ENCODE results near the gene KCNH6. TPM values are rescaled to one million over a fixed set of nuclear protein-coding genes. Genes with fewer than 3 reads are reported as not detected.

The KCNH6 gene
- polyA plus RNA-seq, 3 donors, result 2.5 to 3.7 (median 2.5) TPM

GRCh38 chr17:63511331-63511730 lies 11.8 kb upstream of the KCNH6 start:
- no peak for DNase-seq

- DNase-seq, result no peak
Measured at GRCh38 chr17:63512388-63512787, 10.8 kb upstream of the KCNH6 start.

DNA sequence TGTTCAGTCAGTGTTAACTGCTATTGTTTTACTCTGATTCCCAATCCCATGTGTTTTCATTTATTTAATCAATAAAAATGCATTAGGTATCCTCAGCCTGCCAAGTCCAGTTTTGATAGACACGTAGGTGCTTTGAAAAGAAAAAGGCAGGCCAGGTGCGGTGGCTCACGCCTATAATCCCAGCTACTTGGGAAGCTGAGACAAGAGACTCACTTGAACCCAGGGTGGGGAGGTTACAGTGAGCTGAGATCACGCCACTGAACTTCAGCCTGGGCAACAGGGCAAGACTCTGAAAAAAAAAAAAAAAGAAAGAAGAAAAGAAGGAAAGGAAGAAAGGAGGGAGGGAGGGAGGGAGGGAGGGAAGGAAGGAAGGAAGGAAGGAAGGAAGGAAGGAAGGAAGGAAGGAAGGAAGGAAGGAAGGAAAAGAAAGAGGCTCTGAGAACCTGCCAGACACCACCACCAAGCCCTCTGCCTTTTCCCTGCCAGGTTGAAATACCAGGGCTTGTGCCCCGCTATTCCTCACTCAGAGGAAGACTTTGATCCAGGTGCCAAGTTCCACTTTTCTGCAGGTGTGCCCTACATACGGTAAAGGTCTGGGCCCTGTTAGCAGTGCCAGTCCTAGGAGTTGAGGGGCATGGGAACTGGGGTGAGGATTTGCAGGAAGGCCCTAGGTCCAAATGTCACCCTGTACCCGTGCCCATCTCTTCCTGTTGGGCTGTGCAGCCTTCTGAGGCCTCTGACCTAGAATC lies 10.1 kb upstream of the KCNH6 start:
- DNase-seq, result no peak

- no peak for DNase-seq
Measured at GRCh38 chr17:63514477-63514876, 8.7 kb upstream of the KCNH6 start.

- no peak for DNase-seq
Measured at GRCh38 chr17:63514974-63515373, 8.2 kb upstream of the KCNH6 start.

DNA sequence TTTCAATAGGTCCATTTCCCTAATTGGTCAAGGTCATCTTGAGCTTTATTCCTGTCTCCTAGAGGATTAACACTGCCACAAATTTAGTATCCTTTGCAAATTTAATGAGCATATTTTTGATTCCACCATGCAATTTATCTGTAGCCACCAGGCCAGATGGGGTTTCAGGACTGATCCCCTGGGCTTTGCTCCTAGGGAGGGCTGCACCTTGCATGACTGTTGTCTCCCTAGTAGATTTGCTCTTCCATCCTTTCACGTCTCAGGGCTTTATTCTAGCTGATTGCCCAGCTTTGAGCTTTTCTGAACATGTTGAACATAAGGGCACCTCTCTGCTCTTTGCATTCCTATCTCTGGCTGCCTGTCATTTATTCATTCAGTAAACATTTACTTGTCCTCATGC lies 7.7 kb upstream of the KCNH6 start:
- no peak for DNase-seq

- no peak for DNase-seq
Measured at GRCh38 chr17:63516910-63517824, 6.0 kb upstream of the KCNH6 start.

DNA sequence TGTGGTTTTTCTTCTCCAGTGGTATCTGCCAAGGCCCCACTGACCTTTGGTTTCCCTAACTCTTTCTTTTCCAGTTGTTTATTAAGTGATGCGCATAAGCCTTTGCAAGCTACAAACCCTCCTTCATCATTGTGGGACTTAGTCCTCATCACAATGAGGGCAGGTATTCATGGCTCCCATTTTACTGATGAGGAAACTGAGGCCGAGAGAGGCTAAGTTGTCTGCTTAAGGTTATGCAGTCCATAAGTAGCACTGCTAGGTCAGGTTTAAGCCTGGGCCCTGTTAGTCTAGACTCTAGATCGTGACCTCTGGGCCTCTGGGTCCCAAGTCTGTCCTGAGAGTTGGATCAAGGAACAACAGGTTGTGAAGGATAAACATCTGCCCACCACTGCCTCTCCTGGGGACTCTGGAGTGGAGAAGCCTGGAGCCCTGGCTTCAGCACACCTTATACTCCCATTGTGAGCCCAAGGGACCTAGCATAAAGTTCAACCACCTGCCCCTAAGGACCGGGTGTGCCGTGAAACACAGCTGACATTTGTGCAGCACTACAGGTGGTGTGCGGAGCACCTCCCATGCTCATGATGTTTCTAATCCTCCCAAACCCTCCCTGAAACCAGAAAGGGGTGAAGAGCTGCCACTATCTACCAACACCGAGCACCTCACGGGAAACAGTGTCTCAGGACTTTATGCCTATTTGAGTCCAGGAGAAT lies 5.2 kb upstream of the KCNH6 start:
- DNase-seq, result no peak

GRCh38 chr17:63519116-63519881 lies 3.9 kb upstream of the KCNH6 start:
- DNase-seq, result no peak

- DNase-seq, result peak; percentile 49
Measured at GRCh38 chr17:63519972-63520882, 2.9 kb upstream of the KCNH6 start.

DNA sequence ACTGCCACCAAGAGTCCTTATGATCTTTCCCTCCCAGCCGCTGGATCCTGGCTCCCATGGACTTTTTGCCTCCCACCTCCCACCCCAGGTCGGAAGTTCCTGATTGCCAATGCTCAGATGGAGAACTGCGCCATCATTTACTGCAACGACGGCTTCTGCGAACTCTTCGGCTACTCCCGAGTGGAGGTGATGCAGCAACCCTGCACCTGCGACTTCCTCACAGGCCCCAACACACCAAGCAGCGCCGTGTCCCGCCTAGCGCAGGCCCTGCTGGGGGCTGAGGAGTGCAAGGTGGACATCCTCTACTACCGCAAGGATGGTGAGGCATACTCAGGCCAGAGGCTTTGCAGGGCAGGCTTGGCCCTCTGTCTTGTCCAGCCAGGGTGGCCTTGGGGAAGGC lies 893 bp downstream of the KCNH6 start:
- no peak for DNase-seq

DNA sequence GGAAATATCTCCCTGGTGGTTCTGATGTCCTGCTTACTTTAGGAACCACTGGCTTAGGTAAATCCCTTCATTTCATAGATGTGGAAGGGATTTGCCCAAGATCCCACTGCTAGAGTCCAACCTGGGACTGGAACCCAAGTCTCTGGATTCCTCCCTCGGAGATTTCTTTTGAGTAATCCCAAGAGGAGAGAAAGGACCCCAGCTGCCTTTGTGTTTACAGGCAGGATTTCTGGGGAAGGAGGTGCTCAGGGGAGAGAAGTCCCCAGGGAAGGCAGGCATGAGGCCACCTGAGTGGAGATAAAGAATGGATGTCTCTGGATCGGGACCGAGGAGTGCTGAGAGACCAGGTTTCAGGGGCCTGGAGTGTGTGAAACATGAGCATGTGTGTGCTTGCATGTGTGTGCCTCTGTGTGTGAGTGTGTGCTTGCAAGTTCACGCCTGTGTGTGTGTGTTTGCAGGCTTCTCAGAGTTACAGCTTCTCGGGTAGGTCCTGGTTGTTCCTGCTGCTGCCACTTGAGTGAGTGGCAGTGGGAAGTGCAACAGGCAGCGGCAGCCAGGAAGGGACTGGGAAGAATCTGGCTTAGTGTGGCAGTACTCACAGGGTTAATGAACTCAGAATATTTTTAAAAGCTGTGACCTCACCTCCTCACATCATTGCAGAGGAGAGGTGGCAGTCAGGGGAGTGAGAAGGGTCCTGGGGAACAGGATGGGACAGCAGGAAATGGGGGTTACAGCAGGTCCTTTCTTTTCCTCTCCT lies 2.2 kb downstream of the KCNH6 start:
- no peak for DNase-seq

DNA sequence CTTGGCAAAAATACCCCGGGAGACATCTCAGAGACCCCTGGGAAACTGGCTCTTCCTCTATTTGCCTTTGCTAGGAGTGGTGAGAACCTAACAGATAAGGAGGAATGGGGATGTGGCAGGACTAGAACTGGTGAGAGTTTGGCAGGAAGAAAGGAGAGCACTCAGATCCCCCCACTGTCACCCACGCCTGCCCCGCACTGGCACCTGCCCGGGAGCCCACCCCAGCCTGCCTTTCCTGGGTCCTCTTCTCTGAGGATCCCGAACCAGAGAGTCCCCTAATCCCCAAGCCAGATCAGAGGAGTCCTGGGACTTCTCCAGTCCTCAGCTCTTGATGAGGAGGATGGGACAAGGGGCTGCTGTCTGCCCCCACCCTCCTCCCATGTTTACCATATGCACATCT lies 3.7 kb downstream of the KCNH6 start:
- DNase-seq, result no peak

GRCh38 chr17:63528183-63528582 lies 5.0 kb downstream of the KCNH6 start:
- no peak for DNase-seq

DNA sequence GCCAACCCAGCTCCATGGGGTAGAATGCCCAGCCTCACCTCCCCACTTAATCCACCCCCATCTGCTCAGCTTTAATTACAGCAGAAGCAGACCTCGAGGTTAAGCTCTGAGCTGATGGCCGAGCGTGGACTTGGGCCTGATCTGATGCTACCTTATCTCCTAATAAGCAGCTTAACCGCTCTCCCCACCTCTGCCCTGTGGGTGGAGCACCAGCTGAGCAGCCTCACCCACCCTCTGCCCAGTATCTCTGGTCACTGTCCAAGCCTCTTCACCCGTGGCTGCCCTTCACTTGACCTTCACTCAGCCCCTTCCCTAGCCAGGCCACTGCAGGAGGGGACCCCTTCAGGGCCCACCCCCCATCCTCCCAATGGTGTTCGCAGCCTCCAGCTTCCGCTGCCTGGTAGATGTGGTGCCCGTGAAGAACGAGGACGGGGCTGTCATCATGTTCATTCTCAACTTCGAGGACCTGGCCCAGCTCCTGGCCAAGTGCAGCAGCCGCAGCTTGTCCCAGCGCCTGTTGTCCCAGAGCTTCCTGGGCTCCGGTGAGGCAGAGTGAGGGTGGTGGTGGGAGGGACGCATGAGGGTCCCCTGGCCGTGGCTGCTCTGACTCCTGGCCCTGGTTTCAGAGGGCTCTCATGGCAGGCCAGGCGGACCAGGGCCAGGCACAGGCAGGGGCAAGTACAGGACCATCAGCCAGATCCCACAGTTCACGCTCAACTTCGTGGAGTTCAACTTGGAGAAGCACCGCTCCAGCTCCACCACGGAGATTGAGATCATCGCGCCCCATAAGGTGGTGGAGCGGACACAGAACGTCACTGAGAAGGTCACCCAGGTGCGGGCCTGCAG lies 6.8 kb downstream of the KCNH6 start:
- no peak for DNase-seq

DNA sequence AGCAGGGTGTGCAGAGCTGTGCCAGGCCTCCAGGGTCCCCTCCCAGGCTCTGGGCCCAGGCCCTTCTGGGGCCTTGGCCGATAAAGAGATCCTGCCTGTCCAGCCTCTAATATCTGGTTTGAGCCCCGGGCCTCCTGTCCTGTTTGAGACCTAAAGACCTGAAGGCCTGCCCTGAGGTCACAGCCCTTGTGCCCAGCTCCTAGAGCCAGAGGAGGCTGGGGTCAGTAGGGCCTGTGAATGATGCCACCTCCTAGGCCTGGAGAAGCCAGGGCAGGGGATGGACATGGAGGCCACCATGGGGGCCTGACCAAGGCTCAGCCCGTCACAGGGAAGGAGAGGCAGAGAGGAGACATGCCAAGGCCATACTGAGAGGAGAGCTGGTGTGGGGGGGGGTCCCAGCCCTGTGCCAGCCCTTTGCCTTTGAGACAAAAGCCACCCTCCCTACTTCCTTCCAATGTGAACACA lies 7.4 kb downstream of the KCNH6 start:
- no peak for DNase-seq

DNA sequence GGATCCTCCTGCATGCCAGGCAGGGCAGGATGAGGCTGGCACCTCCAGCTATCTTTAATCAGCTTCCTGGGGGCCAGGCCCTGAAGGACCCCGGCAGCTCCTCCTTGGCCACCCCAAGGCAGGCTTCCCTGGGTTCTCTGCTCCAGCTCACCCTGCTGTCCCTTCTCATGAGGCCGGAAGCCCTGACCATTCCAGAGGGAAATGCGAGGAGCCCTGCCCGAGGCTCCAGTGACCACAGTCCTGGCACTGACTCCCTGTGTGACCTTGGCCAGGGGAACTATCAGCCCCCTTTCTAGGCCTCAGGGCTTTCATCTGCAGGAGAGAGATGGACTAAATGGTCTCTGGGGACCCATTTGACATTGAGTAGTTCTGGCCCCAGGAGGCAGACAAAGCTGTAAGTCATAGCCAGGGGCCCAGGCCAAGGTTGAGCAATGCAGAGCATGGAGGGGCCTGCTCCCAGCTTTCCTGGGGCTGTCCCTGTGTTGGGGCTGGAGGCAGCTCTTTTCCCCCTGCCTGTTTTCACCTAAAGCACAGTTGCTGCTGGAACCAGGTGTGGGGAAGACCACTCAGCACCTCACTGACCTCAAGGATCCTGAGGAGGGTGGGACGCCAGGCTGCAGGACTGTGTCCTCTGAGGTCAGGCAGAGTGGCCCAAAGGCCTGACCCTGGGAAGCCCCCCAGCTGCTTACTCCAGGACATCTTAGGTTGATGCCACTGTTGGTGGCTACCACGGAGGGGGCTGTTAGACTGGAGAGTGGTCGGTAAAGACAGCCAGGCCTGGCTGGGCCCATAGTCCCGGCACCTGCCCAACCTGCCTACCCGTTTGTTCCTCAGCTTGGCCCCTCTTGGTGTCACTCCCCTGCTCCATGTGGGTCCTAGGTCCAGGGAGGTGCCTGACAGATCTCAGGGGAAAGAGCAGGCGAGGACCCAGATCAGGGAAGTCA lies 8.1 kb downstream of the KCNH6 start:
- DNase-seq, result no peak
